ENCODE results near the gene MBNL1. TPM values are rescaled to one million over a fixed set of nuclear protein-coding genes. Genes with fewer than 3 reads are reported as not detected.

The MBNL1 gene
- total RNA-seq, 1 experiment from 2014 or later = 68.6 TPM

- H3K9me3 Mint-ChIP-seq (ENCODE audit: unreplicated experiment) = no peaks in the 10 kb centered on the region
- H3K27ac Mint-ChIP-seq (ENCODE audit: unreplicated experiment) = peak overlapping the region; percentile 68
- H3K36me3 Mint-ChIP-seq (ENCODE audit: insufficient read depth, unreplicated experiment) = peaks cover 4% of the 10 kb centered on the region
- BruUV-seq (replicated peaks) = no TSS peak
- no peak overlapping the region for H3K4me3 Mint-ChIP-seq (ENCODE audit: unreplicated experiment)
- intact Hi-C loops (cut with micrococcal nuclease; ENCODE audit: unreplicated experiment) = loop anchor here (5.0 kb wide), 2 partner anchors 83 to 123 kb away; partner anchors contain the start of gene MBNL1
- Histone ChIP-seq H3K4me3 (ENCODE audit: low read depth, low read length) (no peak overlapping the region), H3K36me3 (ENCODE audit: control insufficient read depth, insufficient read depth, low read length) (no peaks in the 10 kb centered on the region), H3K27me3 (replicated peaks; ENCODE audit: control insufficient read depth, insufficient read depth, low read length) (no peaks in the 10 kb centered on the region), H3K9me3 (no peaks in the 10 kb centered on the region), H3K4me1 (peaks cover 62% of the 10 kb centered on the region)
- no peak for DNase-seq
- POLR2A ChIA-PET = no interaction called here
- peaks cover 20% of the 10 kb centered on the region for H3K4me1 Mint-ChIP-seq (ENCODE audit: low read depth, unreplicated experiment)
- no peaks in the 10 kb centered on the region for H3K27me3 Mint-ChIP-seq (ENCODE audit: insufficient read depth, unreplicated experiment)
- CTCF ChIA-PET = no interaction called here
- TF ChIP-seq CTCF (IDR thresholded peaks at IDR 0.05; ENCODE audit: insufficient read depth in 1 of 2, low read depth in 1 of 2, low read length in 1 of 2, severe bottlenecking in 1 of 2, unreplicated experiment in 1 of 2) = no peak
These were observed 121.9 kb downstream of the MBNL1 start for GRCh38 chr3:152390647-152391046.

- no peak for DNase-seq
- Mint-ChIP-seq H3K4me1 (ENCODE audit: low read depth, unreplicated experiment) (peaks cover 20% of the 10 kb centered on the region), H3K27me3 (ENCODE audit: insufficient read depth, unreplicated experiment) (no peaks in the 10 kb centered on the region), H3K27ac (ENCODE audit: unreplicated experiment) (peak overlapping the region; percentile 68), H3K4me3 (ENCODE audit: unreplicated experiment) (peak overlapping the region; percentile 14), H3K9me3 (ENCODE audit: unreplicated experiment) (peaks cover 5% of the 10 kb centered on the region), H3K36me3 (ENCODE audit: insufficient read depth, unreplicated experiment) (peaks cover 9% of the 10 kb centered on the region)
- no peak overlapping the region for H3K4me3 ChIP-seq (ENCODE audit: low read depth, low read length)
- no peaks in the 10 kb centered on the region for H3K36me3 ChIP-seq (ENCODE audit: control insufficient read depth, insufficient read depth, low read length)
- no peaks in the 10 kb centered on the region for H3K27me3 ChIP-seq (replicated peaks; ENCODE audit: control insufficient read depth, insufficient read depth, low read length)
- TF ChIP-seq CTCF (IDR thresholded peaks at IDR 0.05; ENCODE audit: insufficient read depth in 1 of 2, low read depth in 1 of 2, low read length in 1 of 2, severe bottlenecking in 1 of 2, unreplicated experiment in 1 of 2) = no peak
- ChIA-PET CTCF (no interaction called here), POLR2A (interaction anchor here (0.6 kb wide), 1 partner anchor 129 kb away, joined by 9 read pairs; no protein-coding TSS in a partner anchor)
- peaks cover 52% of the 10 kb centered on the region for H3K4me1 ChIP-seq
- no TSS peak for BruUV-seq (replicated peaks)
- intact Hi-C loops (cut with micrococcal nuclease; ENCODE audit: unreplicated experiment) = loop anchor here (5.0 kb wide), 2 partner anchors 84 to 124 kb away; partner anchors contain the start of gene MBNL1
- H3K9me3 ChIP-seq = no peaks in the 10 kb centered on the region
These were observed 122.9 kb downstream of the MBNL1 start for GRCh38 chr3:152391671-152392070.

GRCh38 chr3:152392272-152392880 lies 123.6 kb downstream of the MBNL1 start:
- ChIA-PET POLR2A (interaction anchor here (0.6 kb wide), 1 partner anchor 129 kb away, joined by 9 read pairs; no protein-coding TSS in a partner anchor), CTCF (no interaction called here)
- Histone ChIP-seq H3K9me3 (no peaks in the 10 kb centered on the region), H3K36me3 (ENCODE audit: control insufficient read depth, insufficient read depth, low read length) (no peaks in the 10 kb centered on the region), H3K4me3 (ENCODE audit: low read depth, low read length) (no peak overlapping the region), H3K27me3 (replicated peaks; ENCODE audit: control insufficient read depth, insufficient read depth, low read length) (no peaks in the 10 kb centered on the region), H3K4me1 (peaks cover 50% of the 10 kb centered on the region)
- TF ChIP-seq CTCF (IDR thresholded peaks at IDR 0.05; ENCODE audit: insufficient read depth in 1 of 2, low read depth in 1 of 2, low read length in 1 of 2, severe bottlenecking in 1 of 2, unreplicated experiment in 1 of 2) = no peak
- Mint-ChIP-seq H3K36me3 (ENCODE audit: insufficient read depth, unreplicated experiment) (peaks cover 11% of the 10 kb centered on the region), H3K4me1 (ENCODE audit: low read depth, unreplicated experiment) (peaks cover 20% of the 10 kb centered on the region), H3K27me3 (ENCODE audit: insufficient read depth, unreplicated experiment) (no peaks in the 10 kb centered on the region), H3K27ac (ENCODE audit: unreplicated experiment) (peak overlapping the region; percentile 67), H3K4me3 (ENCODE audit: unreplicated experiment) (no peak overlapping the region), H3K9me3 (ENCODE audit: unreplicated experiment) (peaks cover 8% of the 10 kb centered on the region)
- BruUV-seq (replicated peaks) = no TSS peak
- intact Hi-C loops (cut with micrococcal nuclease; ENCODE audit: unreplicated experiment) = loop anchor here (5.0 kb wide), 2 partner anchors 85 to 125 kb away; partner anchors contain the start of gene MBNL1
- no peak for DNase-seq

Measured in Caco-2 (cell line).